GM18951 (cell line): Measurements from ENCODE around the gene AKAP12.

ENCODE experiments used
- POLR2A ChIP-seq: IDR thresholded peaks from 4 replicates; pipeline ENCODE4 v1.6.1; 2011; ENCODE audit warnings: mild to moderate bottlenecking; ENCODE audit not compliant: insufficient read length, insufficient read depth; ENCODE audit errors: extremely low read depth
- in situ Hi-C: fragments of 300-500 bp; cut with MboI; formaldehyde crosslinking; loops from one replicate; pipeline ENCODE4 v1.12.0; 2022; ENCODE audit warnings: low sequenced_read_pairs, mixed read lengths, inconsistent platforms; ENCODE audit not compliant: unreplicated experiment

AKAP12 gene

DNA sequence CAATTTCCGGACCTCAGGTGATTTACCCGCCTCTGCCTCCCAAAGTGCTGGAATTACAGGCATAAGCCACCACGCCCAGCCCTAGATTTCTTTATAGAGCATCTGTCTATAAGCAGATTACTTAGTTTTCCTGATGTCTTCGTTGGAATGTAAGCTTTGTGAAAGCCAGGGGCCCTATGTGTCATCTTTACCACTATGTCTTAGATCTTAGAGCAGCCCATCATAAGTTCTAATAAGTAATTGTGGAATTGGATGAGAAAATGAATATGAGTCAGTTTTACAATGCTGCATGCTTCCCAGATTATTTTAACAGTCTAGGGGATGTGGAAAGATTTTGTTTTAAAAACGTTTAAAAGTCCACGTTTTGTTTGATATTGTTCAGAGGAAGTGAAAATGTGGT is 160.7 kb downstream of the AKAP12 start:
- TF ChIP-seq POLR2A, result no peak
- in situ Hi-C loops, result no loop called here

DNA sequence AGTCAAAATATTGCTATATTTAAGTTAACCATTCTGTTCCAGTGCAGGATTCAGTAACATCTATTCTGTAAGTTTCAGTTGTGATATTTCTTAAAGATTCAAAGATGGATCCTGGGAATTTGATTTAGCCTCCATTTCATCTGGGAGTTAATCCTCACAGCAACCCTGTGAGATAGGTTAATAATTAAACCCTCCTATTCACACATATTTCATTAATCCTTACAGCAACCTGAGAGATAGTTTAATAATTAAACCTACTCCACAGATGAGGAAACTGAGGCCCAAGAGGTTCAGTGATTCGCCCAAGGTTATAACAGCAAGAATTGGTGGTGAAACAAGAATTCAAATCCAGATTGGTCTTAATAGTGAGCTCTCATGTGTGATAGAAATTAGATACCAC is 162.5 kb downstream of the AKAP12 start:
- no peak for TF ChIP-seq POLR2A
- in situ Hi-C loops, result no loop called here

DNA sequence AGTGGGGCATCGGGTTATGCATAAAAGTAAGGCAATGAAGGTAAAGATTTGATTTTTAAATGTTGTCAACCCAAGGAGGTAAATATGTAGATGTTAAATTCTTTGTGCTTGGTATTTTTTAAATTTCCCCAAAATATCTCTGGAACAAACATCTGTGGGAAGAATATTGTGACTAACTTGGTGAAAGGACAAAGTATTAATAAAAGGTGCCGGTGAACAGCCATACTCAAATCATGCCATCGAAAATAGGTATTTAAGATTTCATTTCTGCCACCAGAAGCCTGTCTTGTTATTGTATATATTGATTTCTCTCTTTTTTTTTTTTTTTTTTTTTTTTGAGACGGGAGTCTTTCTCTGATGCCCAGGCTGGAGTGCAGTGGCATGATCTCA is 164.1 kb downstream of the AKAP12 start:
- no peak for TF ChIP-seq POLR2A
- in situ Hi-C loops, result no loop called here
